Chondrocyte (in vitro differentiated cells): ENCODE data around the gene REELD1. TPM values are rescaled to one million over a fixed set of nuclear protein-coding genes. Genes with fewer than 3 reads are reported as not detected.

Experiments used
- DNase-seq: peaks from one replicate; pipeline ENCODE4 v3.0.0; 2021; ENCODE audit warnings: mixed read lengths, low spot score
- H3K27ac Mint-ChIP-seq: one replicate; pipeline ENCODE4 v1.8.0; 2021; ENCODE audit warnings: mild to moderate bottlenecking, moderate library complexity, mixed read lengths; ENCODE audit not compliant: unreplicated experiment
- H3K27me3 Mint-ChIP-seq: 2 replicates; pipeline ENCODE4 v1.8.0; 2021; ENCODE audit warnings: low read depth, mixed read lengths
- H3K36me3 Mint-ChIP-seq: 2 replicates; pipeline ENCODE4 v1.8.0; 2021; ENCODE audit warnings: low read depth, mixed read lengths
- H3K4me1 Mint-ChIP-seq: 2 replicates; pipeline ENCODE4 v1.8.0; 2021; ENCODE audit warnings: low read depth, mild to moderate bottlenecking, mixed read lengths
- H3K4me3 Mint-ChIP-seq: one replicate; pipeline ENCODE4 v1.8.0; 2021; ENCODE audit warnings: mild to moderate bottlenecking, moderate library complexity, mixed read lengths; ENCODE audit not compliant: unreplicated experiment
- H3K9me3 Mint-ChIP-seq: 2 replicates; pipeline ENCODE4 v1.8.0; 2021; ENCODE audit warnings: low read depth, mixed read lengths
- total RNA-seq: library from RNA; stranded (reverse); gene quantifications from 3 replicates; pipeline ENCODE4 v1.2.1, GENCODE V29; 2021
- TF ChIP-seq, protein P1 (sequence below): fragments of 200-600 bp; sonication (generic); IDR thresholded peaks from 2 replicates; pipeline ENCODE4 v1.5.0; 2021; ENCODE audit warnings: antibody characterized with exemption, mild to moderate bottlenecking, moderate library complexity

The REELD1 gene
- total RNA-seq, 1 donor from 2014 or later, result not detected

DNA sequence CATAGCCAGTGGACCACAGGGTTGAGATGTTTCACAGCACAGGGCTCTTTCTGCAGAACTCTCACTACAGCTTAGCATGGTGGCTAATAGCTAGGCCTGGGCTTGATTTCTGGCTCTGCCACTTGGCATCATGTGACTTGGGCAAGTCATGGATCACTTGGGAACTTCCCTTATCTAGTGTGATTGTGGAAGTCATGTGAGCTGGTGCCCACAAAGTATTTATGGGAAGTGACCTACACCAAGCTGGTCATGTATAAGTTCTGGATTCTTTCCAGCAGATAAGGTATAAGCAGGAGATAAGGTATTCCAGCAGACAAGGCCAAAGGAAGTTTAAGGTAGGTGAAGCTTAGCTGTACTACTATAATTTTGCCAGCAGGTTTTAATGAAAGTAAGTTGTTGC is 61.0 kb downstream of the REELD1 start:
- DNase-seq, result no peak
- Mint-ChIP-seq H3K27me3 (no peaks in the 10 kb centered on the region), H3K36me3 (peaks cover 9% of the 10 kb centered on the region), H3K4me3 (no peak overlapping the region), H3K4me1 (peaks cover 4% of the 10 kb centered on the region), H3K27ac (no peak overlapping the region), H3K9me3 (no peaks in the 10 kb centered on the region)
- TF ChIP-seq, protein P1, sequence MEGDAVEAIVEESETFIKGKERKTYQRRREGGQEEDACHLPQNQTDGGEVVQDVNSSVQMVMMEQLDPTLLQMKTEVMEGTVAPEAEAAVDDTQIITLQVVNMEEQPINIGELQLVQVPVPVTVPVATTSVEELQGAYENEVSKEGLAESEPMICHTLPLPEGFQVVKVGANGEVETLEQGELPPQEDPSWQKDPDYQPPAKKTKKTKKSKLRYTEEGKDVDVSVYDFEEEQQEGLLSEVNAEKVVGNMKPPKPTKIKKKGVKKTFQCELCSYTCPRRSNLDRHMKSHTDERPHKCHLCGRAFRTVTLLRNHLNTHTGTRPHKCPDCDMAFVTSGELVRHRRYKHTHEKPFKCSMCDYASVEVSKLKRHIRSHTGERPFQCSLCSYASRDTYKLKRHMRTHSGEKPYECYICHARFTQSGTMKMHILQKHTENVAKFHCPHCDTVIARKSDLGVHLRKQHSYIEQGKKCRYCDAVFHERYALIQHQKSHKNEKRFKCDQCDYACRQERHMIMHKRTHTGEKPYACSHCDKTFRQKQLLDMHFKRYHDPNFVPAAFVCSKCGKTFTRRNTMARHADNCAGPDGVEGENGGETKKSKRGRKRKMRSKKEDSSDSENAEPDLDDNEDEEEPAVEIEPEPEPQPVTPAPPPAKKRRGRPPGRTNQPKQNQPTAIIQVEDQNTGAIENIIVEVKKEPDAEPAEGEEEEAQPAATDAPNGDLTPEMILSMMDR, result no peak

DNA sequence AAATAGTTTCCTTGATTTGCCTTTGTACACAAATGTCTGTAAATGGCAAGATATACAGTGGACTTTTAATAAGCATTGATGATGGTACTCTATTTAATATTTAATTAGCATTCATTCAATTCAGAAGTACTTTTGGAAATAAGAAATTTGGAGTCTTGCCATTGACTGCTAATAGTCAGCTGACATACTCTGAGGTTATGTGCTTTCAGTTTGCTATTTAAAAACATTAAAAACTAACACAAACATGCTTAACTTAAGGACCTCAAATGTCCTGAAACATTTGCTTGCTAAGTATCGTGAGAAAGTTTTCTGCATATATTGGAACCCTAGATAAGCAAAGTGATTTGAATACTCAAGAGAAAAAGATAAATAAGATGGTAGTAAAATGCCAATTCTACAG is 64.6 kb downstream of the REELD1 start:
- Mint-ChIP-seq H3K27ac (no peak overlapping the region), H3K36me3 (peaks cover 5% of the 10 kb centered on the region), H3K4me3 (no peak overlapping the region), H3K4me1 (peaks cover 4% of the 10 kb centered on the region), H3K27me3 (no peaks in the 10 kb centered on the region), H3K9me3 (no peaks in the 10 kb centered on the region)
- DNase-seq, result no peak
- TF ChIP-seq, protein P1, result no peak

Other genes with a start within 250 kb of the REELD1 start
- 14.1 to 17.5 TPM (median 15.3 TPM) in 3 replicates for gene LSM6, start 38.8 kb upstream of the REELD1 start, total RNA-seq